Measurements from ENCODE around the gene POLR1C. TPM values are rescaled to one million over a fixed set of nuclear protein-coding genes. Genes with fewer than 3 reads are reported as not detected.

Gene POLR1C
- total RNA-seq, 1 donor from 2014 or later, result 45.4 TPM

GRCh38 chr6:43570876-43571441, 54.1 kb downstream of the POLR1C start:
- H3K4me1 Mint-ChIP-seq (ENCODE audit: low read depth), result peaks cover 6% of the 10 kb centered on the region
- no peak overlapping the region for H3K27ac Mint-ChIP-seq
- peaks cover 11% of the 10 kb centered on the region for H3K36me3 Mint-ChIP-seq (ENCODE audit: insufficient read depth)
- no peak for TF ChIP-seq CTCF (IDR thresholded peaks at IDR 0.05; ENCODE audit: unreplicated experiment)
- no peaks in the 10 kb centered on the region for H3K9me3 Mint-ChIP-seq (ENCODE audit: low read depth)
- H3K4me3 Mint-ChIP-seq (ENCODE audit: low read depth), result no peak overlapping the region
- no peak for DNase-seq (ENCODE audit: low spot score, unreplicated experiment)
- H3K27me3 Mint-ChIP-seq, result no peaks in the 10 kb centered on the region

Other genes starting within 250 kb of the POLR1C start
- not detected in 2 replicates for gene SLC22A7, start 218.8 kb upstream of the POLR1C start, total RNA-seq
- 2.3 and 2.4 TPM in 2 replicates for gene CRIP3, start 208.3 kb upstream of the POLR1C start, total RNA-seq
- gene ZNF318, start 147.4 kb upstream of the POLR1C start, total RNA-seq, result 22.0 and 23.2 TPM in 2 replicates
- gene ABCC10, start 89.5 kb upstream of the POLR1C start, total RNA-seq, result 68.5 and 68.8 TPM in 2 replicates
- gene DLK2, start 61.5 kb upstream of the POLR1C start, total RNA-seq, result 0.60 and 0.73 TPM in 2 replicates
- 64.5 and 65.8 TPM in 2 replicates for gene TJAP1, start 39.5 kb upstream of the POLR1C start, total RNA-seq
- 1.5 and 1.6 TPM in 2 replicates for gene LRRC73, start 6.7 kb upstream of the POLR1C start, total RNA-seq
- 121 and 136 TPM in 2 replicates for gene YIPF3, start 163 bp upstream of the POLR1C start, total RNA-seq
- 64.0 and 70.7 TPM in 2 replicates for gene XPO5, start 58.9 kb downstream of the POLR1C start, total RNA-seq
- 14.5 and 19.6 TPM in 2 replicates for gene POLH, start 59.1 kb downstream of the POLR1C start, total RNA-seq
- 83.8 and 84.1 TPM in 2 replicates for gene GTPBP2, start 112.2 kb downstream of the POLR1C start, total RNA-seq
- gene MAD2L1BP, start 118.8 kb downstream of the POLR1C start, total RNA-seq, result 31.4 and 31.8 TPM in 2 replicates
- gene RSPH9, start 127.9 kb downstream of the POLR1C start, total RNA-seq, result 0.29 and 0.31 TPM in 2 replicates
- gene MRPS18A, start 170.7 kb downstream of the POLR1C start, total RNA-seq, result 39.8 and 41.9 TPM in 2 replicates

All from progenitor cell of endocrine pancreas (in vitro differentiated cells).